HG02884 (cell line): ENCODE measurements around the gene PLXNC1.

Source experiments
- ATAC-seq: cut with Tn5 transposase; IDR thresholded peaks from one replicate; pipeline ENCODE4 v1.9.1; 2021; ENCODE audit warnings: mild to moderate bottlenecking, moderate library complexity; ENCODE audit not compliant: unreplicated experiment

PLXNC1 gene

DNA sequence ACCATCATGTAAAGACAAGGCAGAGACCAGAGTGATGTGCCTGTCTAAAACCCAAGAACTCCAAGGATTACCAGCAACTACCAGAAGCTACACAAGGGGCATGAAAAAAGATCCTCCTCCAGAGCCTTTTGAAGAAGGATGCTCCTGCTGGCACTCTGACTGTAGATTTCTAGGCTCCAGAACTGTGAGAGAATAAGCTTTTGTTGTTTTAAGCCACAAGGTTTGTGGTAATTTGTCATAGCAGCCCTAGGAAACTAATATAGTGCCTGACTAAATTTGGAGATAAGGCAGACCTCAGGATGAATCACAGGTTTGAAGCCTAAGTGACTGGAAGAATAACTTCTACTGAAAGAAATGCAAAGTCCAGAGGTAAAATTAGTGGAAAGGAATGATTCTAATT is 178.3 kb downstream of the PLXNC1 start:
- no peak for ATAC-seq

GRCh38 chr12:94327809-94328208 is 179.4 kb downstream of the PLXNC1 start:
- ATAC-seq, result no peak

GRCh38 chr12:94329366-94329765 is 181.0 kb downstream of the PLXNC1 start:
- no peak for ATAC-seq

- ATAC-seq, result no peak
Measured at GRCh38 chr12:94333396-94333795, 185.0 kb downstream of the PLXNC1 start.

- ATAC-seq, result no peak
Measured at GRCh38 chr12:94336211-94336925, 188.0 kb downstream of the PLXNC1 start.

DNA sequence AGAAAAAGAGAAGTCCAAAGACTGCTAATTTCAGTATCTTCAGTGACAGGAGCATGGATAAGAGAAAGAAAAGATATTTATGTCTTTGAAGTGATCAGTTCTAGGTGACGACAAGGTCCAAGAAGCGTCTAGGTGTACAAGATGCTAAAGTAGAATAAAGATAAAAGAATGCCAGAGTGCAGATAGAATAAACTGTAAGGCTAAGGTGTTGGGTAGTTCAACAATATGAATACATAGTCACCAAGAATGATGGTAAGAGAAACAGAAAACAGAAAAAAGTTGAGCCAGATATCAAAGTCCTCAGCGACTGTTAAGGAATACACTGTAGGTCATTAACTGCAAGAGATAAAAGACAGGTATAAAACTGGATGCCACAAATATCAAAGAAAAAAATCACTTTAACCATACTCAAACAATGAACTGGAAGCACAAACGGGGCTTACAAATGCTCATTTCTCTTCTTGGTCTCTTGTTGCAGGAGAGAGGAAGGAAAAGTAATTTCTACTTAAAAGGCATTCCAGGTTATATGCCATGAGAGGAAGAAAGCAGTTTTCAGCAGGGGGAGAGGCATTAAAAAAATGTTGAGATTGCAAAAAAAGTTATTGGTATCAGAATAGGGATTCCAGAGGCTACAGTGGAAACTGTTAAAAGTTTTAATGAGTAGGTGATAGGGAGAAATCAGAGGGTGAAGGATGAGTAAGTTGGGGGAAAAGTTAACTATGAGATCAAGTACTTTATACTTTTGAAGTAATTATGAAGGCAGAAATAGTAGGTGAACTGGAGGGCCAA is 189.8 kb downstream of the PLXNC1 start:
- no peak for ATAC-seq

DNA sequence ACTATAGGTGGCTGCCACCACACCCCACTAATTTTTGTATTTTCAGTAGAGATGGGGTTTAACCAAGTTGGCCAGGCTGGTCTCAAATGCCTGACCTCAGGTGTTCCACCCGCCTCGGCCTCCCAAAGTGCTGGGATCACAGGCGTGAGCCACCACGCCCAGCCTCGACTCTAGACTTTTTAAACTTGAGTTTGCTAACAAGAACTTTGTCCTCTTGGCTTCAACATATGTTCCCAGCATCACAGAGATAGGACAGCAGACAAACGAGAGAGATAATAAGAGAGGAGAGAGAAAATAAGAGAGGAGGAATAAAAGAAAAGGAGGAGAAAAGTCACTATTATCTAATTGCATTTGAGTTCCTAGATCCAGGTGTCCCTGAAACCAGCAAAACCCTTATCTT is 192.2 kb downstream of the PLXNC1 start:
- ATAC-seq, result no peak

GRCh38 chr12:94353130-94353529 is 204.8 kb downstream of the PLXNC1 start:
- no peak for ATAC-seq
